H9 (cell line): ENCODE data around the gene LGALS4. TPM values are rescaled to one million over a fixed set of nuclear protein-coding genes. Genes with fewer than 3 reads are reported as not detected.

Source experiments
- DNase-seq: peaks from one replicate; pipeline ENCODE4 v3.0.0-alpha.2; 2017
- H2AFZ ChIP-seq: one replicate; pipeline ENCODE4 v1.6.1; 2013; ENCODE audit warnings: mild to moderate bottlenecking, low read length, control low read depth, moderate library complexity
- H2AK5ac ChIP-seq: 2 replicates; pipeline ENCODE4 v1.6.1; 2013; ENCODE audit warnings: low read length, control low read depth, mixed read lengths; ENCODE audit not compliant: insufficient read length
- H2BK120ac ChIP-seq: one replicate; pipeline ENCODE4 v1.6.1; 2013; ENCODE audit warnings: low read depth, mild to moderate bottlenecking, low read length, control low read depth, inconsistent platforms; ENCODE audit not compliant: poor library complexity, severe bottlenecking
- H2BK12ac ChIP-seq: 2 replicates; pipeline ENCODE4 v1.6.1; 2013; ENCODE audit warnings: low read length, control low read depth, mixed read lengths, low read depth; ENCODE audit not compliant: insufficient read length
- H2BK15ac ChIP-seq: 2 replicates; pipeline ENCODE4 v1.6.1; 2013; ENCODE audit warnings: low read depth, low read length, control low read depth
- H2BK20ac ChIP-seq: one replicate; pipeline ENCODE4 v1.6.1; 2013; ENCODE audit warnings: low read depth, mild to moderate bottlenecking, low read length, control low read depth, inconsistent platforms; ENCODE audit not compliant: poor library complexity, severe bottlenecking
- H2BK5ac ChIP-seq: 2 replicates; pipeline ENCODE4 v1.6.1; 2013; ENCODE audit warnings: low read length, control low read depth, mixed read lengths; ENCODE audit not compliant: insufficient read length
- H3K14ac ChIP-seq: 2 replicates; pipeline ENCODE4 v1.6.1; 2013; ENCODE audit warnings: low read length, control low read depth; ENCODE audit not compliant: insufficient read depth
- H3K18ac ChIP-seq: 2 replicates; pipeline ENCODE4 v1.6.1; 2013; ENCODE audit warnings: low read depth, mild to moderate bottlenecking, mixed read lengths, low read length, control low read depth; ENCODE audit not compliant: insufficient read length
- H3K23ac ChIP-seq: 2 replicates; pipeline ENCODE4 v1.6.1; 2013; ENCODE audit warnings: low read length, control low read depth, mixed read lengths, low read depth; ENCODE audit not compliant: insufficient read length
- H3K23me2 ChIP-seq: 2 replicates; pipeline ENCODE4 v1.6.1; 2013; ENCODE audit warnings: low read depth, mild to moderate bottlenecking, mixed read lengths, low read length, control low read depth; ENCODE audit not compliant: insufficient read length, poor library complexity, severe bottlenecking
- H3K27ac ChIP-seq: 2 replicates; pipeline ENCODE4 v1.5.1; 2013; ENCODE audit warnings: low read length, control low read depth, mixed read lengths, low read depth; ENCODE audit not compliant: insufficient read length
- H3K27me3 ChIP-seq: 2 replicates; pipeline ENCODE4 v1.6.1; 2013; ENCODE audit warnings: low read length, control low read depth, inconsistent platforms; ENCODE audit not compliant: insufficient read depth
- H3K4ac ChIP-seq: 2 replicates; pipeline ENCODE4 v1.6.1; 2013; ENCODE audit warnings: low read depth, mild to moderate bottlenecking, control low read depth, inconsistent platforms, low read length, moderate library complexity
- H3K4me1 ChIP-seq: 2 replicates; pipeline ENCODE4 v1.6.1; 2013; ENCODE audit warnings: low read length, control low read depth, inconsistent platforms; ENCODE audit not compliant: insufficient read depth
- H3K4me2 ChIP-seq: 2 replicates; pipeline ENCODE4 v1.6.1; 2013; ENCODE audit warnings: low read length, control low read depth, mixed read lengths; ENCODE audit not compliant: insufficient read length, insufficient read depth
- H3K56ac ChIP-seq: 2 replicates; pipeline ENCODE4 v1.6.1; 2013; ENCODE audit warnings: low read depth, mild to moderate bottlenecking, mixed read lengths, low read length, control low read depth; ENCODE audit not compliant: insufficient read length
- H3K79me1 ChIP-seq: 2 replicates; pipeline ENCODE4 v1.6.1; 2013; ENCODE audit warnings: low read depth, mild to moderate bottlenecking, moderate library complexity, low read length, control low read depth, inconsistent platforms; ENCODE audit not compliant: insufficient read depth, poor library complexity, severe bottlenecking
- H3K79me2 ChIP-seq: 2 replicates; pipeline ENCODE4 v1.6.1; 2013; ENCODE audit warnings: low read length, control low read depth, inconsistent platforms; ENCODE audit not compliant: insufficient read depth
- H3K9ac ChIP-seq: 2 replicates; pipeline ENCODE4 v1.6.1; 2013; ENCODE audit warnings: low read length, control low read depth, mixed read lengths; ENCODE audit not compliant: insufficient read length; ENCODE audit errors: extremely low read depth
- H3K9me3 ChIP-seq: one replicate; pipeline ENCODE4 v1.6.1; 2013; ENCODE audit warnings: low read depth, low read length, inconsistent platforms; ENCODE audit not compliant: control insufficient read depth
- H3T11ph ChIP-seq: one replicate; pipeline ENCODE4 v1.6.1; 2013; ENCODE audit warnings: mild to moderate bottlenecking, low read length, control low read depth, inconsistent platforms
- H4K20me1 ChIP-seq: one replicate; pipeline ENCODE4 v1.6.1; 2013; ENCODE audit not compliant: control insufficient read depth, insufficient read length, insufficient read depth
- H4K5ac ChIP-seq: 2 replicates; pipeline ENCODE4 v1.6.1; 2013; ENCODE audit warnings: low read depth, mild to moderate bottlenecking, mixed read lengths, low read length, control low read depth; ENCODE audit not compliant: insufficient read length
- H4K8ac ChIP-seq: replicated peaks from 2 replicates; pipeline ENCODE4 v1.6.1; 2013; ENCODE audit warnings: low read length, control low read depth, mixed read lengths, low read depth; ENCODE audit not compliant: insufficient read length
- H4K91ac ChIP-seq: 2 replicates; pipeline ENCODE4 v1.6.1; 2013; ENCODE audit warnings: low read depth, mild to moderate bottlenecking, moderate library complexity, mixed read lengths, low read length, control low read depth; ENCODE audit not compliant: insufficient read length
- H3K27ac Mint-ChIP-seq, 3 experiments: 2 replicates in 2 of 3; 3 replicates in 1 of 3; pipeline ENCODE4 v1.8.0; 2020 to 2021; ENCODE audit warnings: mixed read lengths in 3 of 3, mild to moderate bottlenecking in 1 of 3, moderate library complexity in 1 of 3
- H3K27me3 Mint-ChIP-seq: 2 replicates; pipeline ENCODE4 v1.8.0; 2021; ENCODE audit warnings: low read depth, mild to moderate bottlenecking, moderate library complexity, mixed read lengths
- H3K36me3 Mint-ChIP-seq, 3 experiments: 2 replicates in 2 of 3; 3 replicates in 1 of 3; pipeline ENCODE4 v1.8.0; 2020 to 2021; ENCODE audit warnings: low read depth in 3 of 3, mixed read lengths in 3 of 3; ENCODE audit not compliant: insufficient read depth in 1 of 3
- H3K4me1 Mint-ChIP-seq, 2 experiments: 2 replicates each; pipeline ENCODE4 v1.8.0; 2020; ENCODE audit warnings: mixed read lengths in 2 of 2
- H3K4me3 Mint-ChIP-seq, 2 experiments: 2 replicates in 1 of 2; 3 replicates in 1 of 2; pipeline ENCODE4 v1.8.0; 2020 to 2021; ENCODE audit warnings: mild to moderate bottlenecking in 2 of 2, mixed read lengths in 2 of 2, moderate library complexity in 1 of 2
- H3K9me3 Mint-ChIP-seq, 2 experiments: 2 replicates in 1 of 2; 3 replicates in 1 of 2; pipeline ENCODE4 v1.8.0; 2020; ENCODE audit warnings: mild to moderate bottlenecking in 2 of 2, mixed read lengths in 2 of 2, moderate library complexity in 1 of 2
- WGBS: extraction: QIAGEN DNeasy Blood & Tissue Kit; methylation state at CpG from one replicate; pipeline ENCODE4 v1.1.7; 2013; ENCODE audit warnings: missing lambda C conversion rate, low lambda C conversion rate, mixed read lengths; ENCODE audit not compliant: insufficient read length; ENCODE audit errors: extremely low coverage; 5-methylcytosine and 5-hydroxymethylcytosine counted together
- total RNA-seq: library from RNA; stranded (reverse); gene quantifications from 2 replicates; pipeline ENCODE4 v1.2.1, GENCODE V29; 2021
- TF ChIP-seq, protein P1 (sequence below): fragments of 200-600 bp; sonication (generic); conservative IDR thresholded peaks from 3 replicates; pipeline ENCODE4 v1.8.0; 2021; ENCODE audit warnings: antibody characterized with exemption, mild to moderate bottlenecking

LGALS4 gene
- total RNA-seq, 1 experiment from 2014 or later: 0.68 TPM

DNA sequence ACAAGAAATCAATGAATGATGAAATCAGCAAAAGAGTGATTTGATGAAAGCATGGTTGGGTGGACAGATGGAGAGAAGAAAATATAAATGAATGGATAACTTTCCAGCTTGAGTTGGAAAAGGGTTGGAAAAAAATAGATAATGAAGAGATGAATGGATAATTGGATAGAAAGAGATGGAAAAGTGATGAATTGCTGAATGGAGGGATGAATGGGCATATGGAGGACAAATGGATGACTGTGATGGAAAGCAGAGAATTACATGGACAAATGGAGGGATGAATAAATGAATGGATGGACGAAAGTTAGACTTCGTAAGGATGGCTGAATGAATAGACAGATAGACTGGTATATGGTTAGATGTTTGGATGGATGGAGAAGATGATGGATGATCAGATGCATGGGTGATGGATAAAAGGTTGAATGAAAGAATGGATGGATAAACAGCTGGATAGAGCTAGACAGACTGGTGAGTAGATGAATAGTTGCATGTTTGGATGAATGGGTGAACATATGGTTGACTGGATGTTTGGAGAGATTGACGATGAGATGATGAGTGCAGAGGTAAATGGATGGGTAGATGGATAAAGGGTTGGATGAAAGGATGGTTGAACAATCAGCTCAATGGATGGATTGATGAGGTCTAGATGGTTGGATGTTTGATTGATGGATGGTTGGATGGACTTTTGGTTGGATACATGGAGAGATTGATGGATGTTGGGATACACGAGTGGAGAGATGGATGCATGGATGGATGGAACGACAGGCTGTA is 12.0 kb downstream of the LGALS4 start:
- no peak overlapping the region for H2BK20ac ChIP-seq
- no peak overlapping the region for H2AK5ac ChIP-seq
- H3K56ac ChIP-seq: no peak overlapping the region
- H2BK120ac ChIP-seq: no peak overlapping the region
- H2AFZ ChIP-seq: no peak overlapping the region
- DNase-seq: no peak
- H3K79me1 ChIP-seq: no peaks in the 10 kb centered on the region
- no peak overlapping the region for H3K27ac ChIP-seq
- no peak overlapping the region for H3K9ac ChIP-seq
- Mint-ChIP-seq H3K36me3 (0 out of 7 replicates have a peak, but pooled peaks cover 0 to 4% (median 0%) of the 10 kb centered on the region in 3 experiments), H3K27me3 (peaks cover 5% of the 10 kb centered on the region), H3K4me1 (peaks cover 4 to 5% of the 10 kb centered on the region in 2 experiments; a peak in 3 of 4 replicates), H3K4me3 (no peak overlapping the region), H3K27ac (no peak overlapping the region), H3K9me3 (peaks cover 2 to 11% of the 10 kb centered on the region in 2 experiments; a peak in 3 of 5 replicates)
- no peaks in the 10 kb centered on the region for H3K27me3 ChIP-seq
- H3K23me2 ChIP-seq: no peaks in the 10 kb centered on the region
- no peaks in the 10 kb centered on the region for H3K4me1 ChIP-seq
- H3K9me3 ChIP-seq: no peaks in the 10 kb centered on the region
- no peak overlapping the region for H2BK5ac ChIP-seq
- H2BK15ac ChIP-seq: no peak overlapping the region
- 100% methylated on average over 3 of the region's 5 CpGs for WGBS
- H3K79me2 ChIP-seq: no peaks in the 10 kb centered on the region; the same call in 1 of the 2 replicates
- H3K23ac ChIP-seq: no peak overlapping the region
- no peak overlapping the region for H3T11ph ChIP-seq
- H4K8ac ChIP-seq: no peak overlapping the region
- H3K4ac ChIP-seq: no peak overlapping the region
- no peak overlapping the region for H3K14ac ChIP-seq
- H4K5ac ChIP-seq: no peak overlapping the region
- H3K18ac ChIP-seq: no peak overlapping the region
- TF ChIP-seq, protein P1, sequence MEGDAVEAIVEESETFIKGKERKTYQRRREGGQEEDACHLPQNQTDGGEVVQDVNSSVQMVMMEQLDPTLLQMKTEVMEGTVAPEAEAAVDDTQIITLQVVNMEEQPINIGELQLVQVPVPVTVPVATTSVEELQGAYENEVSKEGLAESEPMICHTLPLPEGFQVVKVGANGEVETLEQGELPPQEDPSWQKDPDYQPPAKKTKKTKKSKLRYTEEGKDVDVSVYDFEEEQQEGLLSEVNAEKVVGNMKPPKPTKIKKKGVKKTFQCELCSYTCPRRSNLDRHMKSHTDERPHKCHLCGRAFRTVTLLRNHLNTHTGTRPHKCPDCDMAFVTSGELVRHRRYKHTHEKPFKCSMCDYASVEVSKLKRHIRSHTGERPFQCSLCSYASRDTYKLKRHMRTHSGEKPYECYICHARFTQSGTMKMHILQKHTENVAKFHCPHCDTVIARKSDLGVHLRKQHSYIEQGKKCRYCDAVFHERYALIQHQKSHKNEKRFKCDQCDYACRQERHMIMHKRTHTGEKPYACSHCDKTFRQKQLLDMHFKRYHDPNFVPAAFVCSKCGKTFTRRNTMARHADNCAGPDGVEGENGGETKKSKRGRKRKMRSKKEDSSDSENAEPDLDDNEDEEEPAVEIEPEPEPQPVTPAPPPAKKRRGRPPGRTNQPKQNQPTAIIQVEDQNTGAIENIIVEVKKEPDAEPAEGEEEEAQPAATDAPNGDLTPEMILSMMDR: no peak
- no peak overlapping the region for H2BK12ac ChIP-seq
- H3K4me2 ChIP-seq: no peak overlapping the region
- H4K20me1 ChIP-seq: no peaks in the 10 kb centered on the region
- no peak overlapping the region for H4K91ac ChIP-seq
